Type B pancreatic cell (in vitro differentiated cells): Measurements from ENCODE around the gene PARP1. TPM values are rescaled to one million over a fixed set of nuclear protein-coding genes. Genes with fewer than 3 reads are reported as not detected.

Source experiments
- DNase-seq: peaks from one replicate; pipeline ENCODE4 v3.0.0; 2021; ENCODE audit warnings: mixed read lengths; ENCODE audit not compliant: unreplicated experiment; ENCODE audit errors: extremely low spot score
- H3K27ac Mint-ChIP-seq: 2 replicates; pipeline ENCODE4 v1.8.0; 2021; ENCODE audit warnings: mild to moderate bottlenecking, mixed read lengths
- H3K27me3 Mint-ChIP-seq: 2 replicates; pipeline ENCODE4 v1.8.0; 2021; ENCODE audit warnings: mixed read lengths
- H3K36me3 Mint-ChIP-seq: 2 replicates; pipeline ENCODE4 v1.8.0; 2021; ENCODE audit warnings: mixed read lengths
- H3K4me1 Mint-ChIP-seq: one replicate; pipeline ENCODE4 v1.8.0; 2021; ENCODE audit warnings: mixed read lengths; ENCODE audit not compliant: unreplicated experiment
- H3K4me3 Mint-ChIP-seq: 2 replicates; pipeline ENCODE4 v1.8.0; 2021; ENCODE audit warnings: mild to moderate bottlenecking, mixed read lengths
- H3K9me3 Mint-ChIP-seq: 2 replicates; pipeline ENCODE4 v1.8.0; 2021; ENCODE audit warnings: mixed read lengths
- CTCF ChIP-seq: fragments of 200-600 bp; sonication (generic); conservative IDR thresholded peaks from 2 replicates; pipeline ENCODE4 v1.5.0; 2021; ENCODE audit warnings: antibody characterized with exemption, mild to moderate bottlenecking
- total RNA-seq: library from RNA; stranded (reverse); gene quantifications from 2 replicates; pipeline ENCODE4 v1.2.1, GENCODE V29; 2021; ENCODE audit warnings: low replicate concordance

PARP1 gene
- total RNA-seq, 1 donor from 2014 or later: 186 TPM

GRCh38 chr1:226406401-226406881, 1.5 kb downstream of the PARP1 start:
- no peak for TF ChIP-seq CTCF
- no peak for DNase-seq
- H3K4me3 Mint-ChIP-seq: peak overlapping the region; percentile 97
- H3K4me1 Mint-ChIP-seq: peaks cover 37% of the 10 kb centered on the region
- no peaks in the 10 kb centered on the region for H3K9me3 Mint-ChIP-seq
- no peaks in the 10 kb centered on the region for H3K27me3 Mint-ChIP-seq
- H3K27ac Mint-ChIP-seq: peak overlapping the region; percentile 89
- H3K36me3 Mint-ChIP-seq: peaks cover 8% of the 10 kb centered on the region

GRCh38 chr1:226405411-226405988, 2.4 kb downstream of the PARP1 start:
- Mint-ChIP-seq H3K9me3 (no peaks in the 10 kb centered on the region), H3K27me3 (no peaks in the 10 kb centered on the region), H3K4me1 (peaks cover 45% of the 10 kb centered on the region), H3K36me3 (peaks cover 17% of the 10 kb centered on the region), H3K4me3 (peak overlapping the region; percentile 97), H3K27ac (no peak overlapping the region)
- no peak for DNase-seq
- TF ChIP-seq CTCF: no peak

- DNase-seq: no peak
- H3K27me3 Mint-ChIP-seq: no peaks in the 10 kb centered on the region
- H3K4me3 Mint-ChIP-seq: peak overlapping the region; percentile 97
- peaks cover 45% of the 10 kb centered on the region for H3K4me1 Mint-ChIP-seq
- H3K9me3 Mint-ChIP-seq: no peaks in the 10 kb centered on the region
- no peak for TF ChIP-seq CTCF
- H3K36me3 Mint-ChIP-seq: peaks cover 24% of the 10 kb centered on the region
- H3K27ac Mint-ChIP-seq: peak overlapping the region; percentile 12
Measured at GRCh38 chr1:226404904-226405222, 3.0 kb downstream of the PARP1 start.

GRCh38 chr1:226404063-226404903, 3.6 kb downstream of the PARP1 start:
- Mint-ChIP-seq H3K27ac (peak overlapping the region; percentile 51), H3K36me3 (peaks cover 29% of the 10 kb centered on the region), H3K4me1 (peaks cover 45% of the 10 kb centered on the region), H3K9me3 (no peaks in the 10 kb centered on the region), H3K27me3 (no peaks in the 10 kb centered on the region), H3K4me3 (peak overlapping the region; percentile 97)
- no peak for DNase-seq
- TF ChIP-seq CTCF: no peak

- Mint-ChIP-seq H3K27me3 (no peaks in the 10 kb centered on the region), H3K27ac (peak overlapping the region; percentile 51), H3K9me3 (no peaks in the 10 kb centered on the region), H3K36me3 (peaks cover 30% of the 10 kb centered on the region), H3K4me1 (peaks cover 45% of the 10 kb centered on the region), H3K4me3 (peak overlapping the region; percentile 97)
- DNase-seq: no peak
- TF ChIP-seq CTCF: peak; percentile 69
Measured at GRCh38 chr1:226403201-226404034, 4.5 kb downstream of the PARP1 start.
